ENCODE results near the gene KRTAP9-2.

KRTAP9-2 gene

GRCh38 chr17:41190328-41190727 is 36.1 kb upstream of the KRTAP9-2 start:
- Histone ChIP-seq H3K9me3 (ENCODE audit: control insufficient read depth, low read length) (no peaks in the 10 kb centered on the region), H3K27me3 (replicated peaks; ENCODE audit: control insufficient read depth, insufficient read depth, low read length, poor library complexity, severe bottlenecking) (no peaks in the 10 kb centered on the region), H3K27ac (ENCODE audit: insufficient read depth, low read length, poor library complexity, severe bottlenecking) (no peak overlapping the region), H3K36me3 (ENCODE audit: control insufficient read depth, insufficient read depth, low read length) (no peaks in the 10 kb centered on the region), H3K4me1 (ENCODE audit: control insufficient read depth, insufficient read depth, low read length, poor library complexity, severe bottlenecking) (no peaks in the 10 kb centered on the region), H3K4me3 (ENCODE audit: insufficient read depth, low read depth, low read length, poor library complexity, severe bottlenecking) (no peak overlapping the region)
- DNase-seq = no peak

DNA sequence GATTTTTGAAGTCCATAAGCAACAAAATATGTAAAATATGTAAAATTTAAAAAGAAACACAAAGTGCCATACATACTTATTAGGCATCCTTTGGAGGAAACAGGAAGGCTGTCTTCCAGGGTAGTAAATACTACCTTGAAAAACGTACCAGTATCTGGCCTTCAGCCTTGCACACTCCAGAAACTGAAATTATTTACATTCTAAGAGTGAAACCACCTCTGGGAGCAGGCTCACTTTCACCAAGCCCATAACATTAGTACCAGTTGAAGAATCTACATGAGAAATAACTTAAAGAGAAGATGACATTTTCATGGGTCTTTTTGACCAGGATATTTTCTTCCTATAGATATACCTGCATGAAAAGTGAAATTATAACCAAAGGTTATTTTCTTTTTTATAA is 30.4 kb upstream of the KRTAP9-2 start:
- Histone ChIP-seq H3K9me3 (ENCODE audit: control insufficient read depth, low read length) (no peaks in the 10 kb centered on the region), H3K27ac (ENCODE audit: insufficient read depth, low read length, poor library complexity, severe bottlenecking) (no peak overlapping the region), H3K36me3 (ENCODE audit: control insufficient read depth, insufficient read depth, low read length) (no peaks in the 10 kb centered on the region), H3K27me3 (replicated peaks; ENCODE audit: control insufficient read depth, insufficient read depth, low read length, poor library complexity, severe bottlenecking) (no peaks in the 10 kb centered on the region), H3K4me3 (ENCODE audit: insufficient read depth, low read depth, low read length, poor library complexity, severe bottlenecking) (no peak overlapping the region), H3K4me1 (ENCODE audit: control insufficient read depth, insufficient read depth, low read length, poor library complexity, severe bottlenecking) (no peaks in the 10 kb centered on the region)
- DNase-seq = no peak

DNA sequence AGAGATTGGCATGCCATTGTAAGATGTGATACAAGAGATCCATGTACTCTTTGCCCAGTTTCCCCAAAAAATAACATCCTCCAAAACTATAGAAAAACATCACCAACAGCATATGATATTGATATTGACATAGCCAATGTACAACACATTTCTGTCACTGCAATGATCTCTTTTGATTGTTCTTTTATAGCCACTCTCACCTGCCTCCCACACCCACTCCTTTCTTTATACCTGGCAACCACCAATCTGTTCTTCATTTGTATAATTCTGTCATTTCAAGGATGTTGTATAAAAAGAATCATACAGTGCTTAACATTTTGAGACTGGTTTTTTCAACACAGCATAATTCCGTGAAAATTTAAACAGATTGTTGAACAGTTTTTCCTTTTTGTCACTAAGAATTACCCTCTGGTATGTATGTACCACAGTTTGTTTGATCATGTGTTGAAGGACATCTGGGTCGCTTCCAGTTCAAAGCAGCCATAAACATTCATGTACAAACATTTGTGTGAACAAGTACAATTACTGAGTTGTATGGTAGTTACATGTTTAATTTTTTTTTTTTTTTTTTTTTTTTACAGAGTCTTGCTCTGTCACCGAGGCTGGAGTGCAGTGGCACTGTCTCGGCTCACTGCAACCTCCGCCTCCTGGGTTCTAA is 26.9 kb upstream of the KRTAP9-2 start:
- no peak for DNase-seq
- no peaks in the 10 kb centered on the region for H3K9me3 ChIP-seq (ENCODE audit: control insufficient read depth, low read length)
- H3K4me1 ChIP-seq (ENCODE audit: control insufficient read depth, insufficient read depth, low read length, poor library complexity, severe bottlenecking) = no peaks in the 10 kb centered on the region
- H3K27ac ChIP-seq (ENCODE audit: insufficient read depth, low read length, poor library complexity, severe bottlenecking) = no peak overlapping the region
- no peaks in the 10 kb centered on the region for H3K36me3 ChIP-seq (ENCODE audit: control insufficient read depth, insufficient read depth, low read length)
- H3K4me3 ChIP-seq (ENCODE audit: insufficient read depth, low read depth, low read length, poor library complexity, severe bottlenecking) = no peak overlapping the region
- no peaks in the 10 kb centered on the region for H3K27me3 ChIP-seq (replicated peaks; ENCODE audit: control insufficient read depth, insufficient read depth, low read length, poor library complexity, severe bottlenecking)

GRCh38 chr17:41211845-41212466 is 14.5 kb upstream of the KRTAP9-2 start:
- no peaks in the 10 kb centered on the region for H3K36me3 ChIP-seq (ENCODE audit: control insufficient read depth, insufficient read depth, low read length)
- no peak overlapping the region for H3K4me3 ChIP-seq (ENCODE audit: insufficient read depth, low read depth, low read length, poor library complexity, severe bottlenecking)
- DNase-seq = no peak
- no peaks in the 10 kb centered on the region for H3K9me3 ChIP-seq (ENCODE audit: control insufficient read depth, low read length)
- H3K27me3 ChIP-seq (replicated peaks; ENCODE audit: control insufficient read depth, insufficient read depth, low read length, poor library complexity, severe bottlenecking) = no peaks in the 10 kb centered on the region
- H3K27ac ChIP-seq (ENCODE audit: insufficient read depth, low read length, poor library complexity, severe bottlenecking) = no peak overlapping the region
- H3K4me1 ChIP-seq (ENCODE audit: control insufficient read depth, insufficient read depth, low read length, poor library complexity, severe bottlenecking) = no peaks in the 10 kb centered on the region

GRCh38 chr17:41212524-41213169 is 13.8 kb upstream of the KRTAP9-2 start:
- no peak for DNase-seq
- no peaks in the 10 kb centered on the region for H3K27me3 ChIP-seq (replicated peaks; ENCODE audit: control insufficient read depth, insufficient read depth, low read length, poor library complexity, severe bottlenecking)

DNA sequence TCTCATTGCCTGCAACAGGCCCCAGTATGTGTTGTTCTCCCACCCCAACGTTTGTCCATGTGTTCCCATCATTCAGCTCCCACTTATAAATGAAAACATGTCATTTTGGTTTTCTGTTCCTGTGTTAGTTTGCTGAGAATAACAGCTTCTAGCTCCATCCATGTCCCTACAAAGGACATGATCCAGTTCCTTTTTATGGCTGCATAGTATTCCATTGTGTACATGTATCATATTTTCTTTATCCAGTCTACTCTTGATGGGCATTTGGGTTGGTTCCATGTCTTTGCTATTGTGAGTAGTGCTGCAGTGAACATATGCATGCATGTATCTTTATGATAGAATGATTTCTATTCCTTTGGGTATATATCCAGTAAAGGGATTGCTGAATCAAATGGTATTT is 10.8 kb upstream of the KRTAP9-2 start:
- Histone ChIP-seq H3K27me3 (replicated peaks; ENCODE audit: control insufficient read depth, insufficient read depth, low read length, poor library complexity, severe bottlenecking) (no peaks in the 10 kb centered on the region), H3K4me1 (ENCODE audit: control insufficient read depth, insufficient read depth, low read length, poor library complexity, severe bottlenecking) (no peaks in the 10 kb centered on the region), H3K4me3 (ENCODE audit: insufficient read depth, low read depth, low read length, poor library complexity, severe bottlenecking) (no peak overlapping the region), H3K9me3 (ENCODE audit: control insufficient read depth, low read length) (no peaks in the 10 kb centered on the region), H3K27ac (ENCODE audit: insufficient read depth, low read length, poor library complexity, severe bottlenecking) (no peak overlapping the region), H3K36me3 (ENCODE audit: control insufficient read depth, insufficient read depth, low read length) (no peaks in the 10 kb centered on the region)
- DNase-seq = no peak

More at GRCh38 chr17:41212524-41213169, 13.8 kb upstream of the KRTAP9-2 start:
- Histone ChIP-seq H3K9me3 (ENCODE audit: control insufficient read depth, low read length) (no peaks in the 10 kb centered on the region), H3K27ac (ENCODE audit: insufficient read depth, low read length, poor library complexity, severe bottlenecking) (no peak overlapping the region), H3K4me1 (ENCODE audit: control insufficient read depth, insufficient read depth, low read length, poor library complexity, severe bottlenecking) (no peaks in the 10 kb centered on the region), H3K4me3 (ENCODE audit: insufficient read depth, low read depth, low read length, poor library complexity, severe bottlenecking) (no peak overlapping the region), H3K36me3 (ENCODE audit: control insufficient read depth, insufficient read depth, low read length) (no peaks in the 10 kb centered on the region)

- H3K4me3 ChIP-seq (ENCODE audit: insufficient read depth, low read depth, low read length, poor library complexity, severe bottlenecking) = no peak overlapping the region
- no peaks in the 10 kb centered on the region for H3K4me1 ChIP-seq (ENCODE audit: control insufficient read depth, insufficient read depth, low read length, poor library complexity, severe bottlenecking)
- H3K27ac ChIP-seq (ENCODE audit: insufficient read depth, low read length, poor library complexity, severe bottlenecking) = no peak overlapping the region
- H3K9me3 ChIP-seq (ENCODE audit: control insufficient read depth, low read length) = no peaks in the 10 kb centered on the region
- no peaks in the 10 kb centered on the region for H3K36me3 ChIP-seq (ENCODE audit: control insufficient read depth, insufficient read depth, low read length)
- H3K27me3 ChIP-seq (replicated peaks; ENCODE audit: control insufficient read depth, insufficient read depth, low read length, poor library complexity, severe bottlenecking) = no peaks in the 10 kb centered on the region
- DNase-seq = no peak
Observed at GRCh38 chr17:41223821-41224220, 2.6 kb upstream of the KRTAP9-2 start.

- Histone ChIP-seq H3K4me3 (ENCODE audit: insufficient read depth, low read depth, low read length, poor library complexity, severe bottlenecking) (no peak overlapping the region), H3K36me3 (ENCODE audit: control insufficient read depth, insufficient read depth, low read length) (no peaks in the 10 kb centered on the region), H3K27me3 (replicated peaks; ENCODE audit: control insufficient read depth, insufficient read depth, low read length, poor library complexity, severe bottlenecking) (no peaks in the 10 kb centered on the region), H3K4me1 (ENCODE audit: control insufficient read depth, insufficient read depth, low read length, poor library complexity, severe bottlenecking) (no peaks in the 10 kb centered on the region), H3K27ac (ENCODE audit: insufficient read depth, low read length, poor library complexity, severe bottlenecking) (no peak overlapping the region), H3K9me3 (ENCODE audit: control insufficient read depth, low read length) (no peaks in the 10 kb centered on the region)
- no peak for DNase-seq
Observed at GRCh38 chr17:41226051-41226450, 397 bp upstream of the KRTAP9-2 start.

DNA sequence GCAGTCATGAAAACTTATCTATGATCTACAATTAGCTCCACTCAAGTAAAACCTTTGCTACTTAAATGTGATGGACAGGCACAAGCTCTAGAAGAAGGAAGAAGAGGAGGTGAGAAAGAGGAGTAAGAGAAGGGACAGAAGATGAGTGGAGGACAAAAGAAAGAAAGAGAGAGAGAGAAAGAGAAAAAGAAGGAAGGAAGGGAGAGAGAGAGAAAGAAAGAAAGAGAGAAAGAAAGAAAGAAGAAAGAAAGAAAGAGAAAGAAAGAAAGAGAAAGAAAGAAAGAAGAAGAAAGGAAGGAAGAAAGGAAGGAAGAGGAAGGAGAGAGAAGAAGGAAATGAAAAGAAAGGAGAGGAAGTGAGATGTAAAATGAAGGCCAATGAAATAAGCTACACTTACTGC is 3.6 kb downstream of the KRTAP9-2 start:
- no peaks in the 10 kb centered on the region for H3K27me3 ChIP-seq (replicated peaks; ENCODE audit: control insufficient read depth, insufficient read depth, low read length, poor library complexity, severe bottlenecking)

DNA sequence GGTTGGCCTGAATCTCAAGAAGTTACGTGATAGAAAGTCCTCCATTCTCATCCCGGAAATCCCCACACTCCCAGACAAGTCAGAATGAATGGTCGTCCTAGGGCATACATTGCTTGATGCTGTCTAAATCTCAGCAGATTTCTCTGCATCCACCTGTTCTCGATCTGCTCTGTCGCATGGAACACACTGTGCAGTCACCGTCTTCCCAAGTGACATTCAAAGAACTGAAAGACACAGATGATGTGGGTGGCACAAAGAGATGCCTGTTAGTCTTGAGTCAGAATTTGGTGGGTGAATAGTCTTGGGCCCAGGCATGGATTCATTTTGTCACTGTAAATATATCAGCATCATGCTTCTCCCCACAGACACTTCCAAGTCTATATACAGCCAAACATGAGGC is 5.3 kb downstream of the KRTAP9-2 start:
- no peak for DNase-seq
- Histone ChIP-seq H3K9me3 (ENCODE audit: control insufficient read depth, low read length) (no peaks in the 10 kb centered on the region), H3K4me1 (ENCODE audit: control insufficient read depth, insufficient read depth, low read length, poor library complexity, severe bottlenecking) (no peaks in the 10 kb centered on the region), H3K36me3 (ENCODE audit: control insufficient read depth, insufficient read depth, low read length) (no peaks in the 10 kb centered on the region), H3K4me3 (ENCODE audit: insufficient read depth, low read depth, low read length, poor library complexity, severe bottlenecking) (no peak overlapping the region), H3K27ac (ENCODE audit: insufficient read depth, low read length, poor library complexity, severe bottlenecking) (no peak overlapping the region), H3K27me3 (replicated peaks; ENCODE audit: control insufficient read depth, insufficient read depth, low read length, poor library complexity, severe bottlenecking) (no peaks in the 10 kb centered on the region)

More for the DNA sequence above, 3.6 kb downstream of the KRTAP9-2 start:
- no peak overlapping the region for H3K27ac ChIP-seq (ENCODE audit: insufficient read depth, low read length, poor library complexity, severe bottlenecking)
- H3K4me3 ChIP-seq (ENCODE audit: insufficient read depth, low read depth, low read length, poor library complexity, severe bottlenecking) = no peak overlapping the region
- no peaks in the 10 kb centered on the region for H3K9me3 ChIP-seq (ENCODE audit: control insufficient read depth, low read length)
- DNase-seq = no peak
- no peaks in the 10 kb centered on the region for H3K4me1 ChIP-seq (ENCODE audit: control insufficient read depth, insufficient read depth, low read length, poor library complexity, severe bottlenecking)
- no peaks in the 10 kb centered on the region for H3K36me3 ChIP-seq (ENCODE audit: control insufficient read depth, insufficient read depth, low read length)
